Naive thymus-derived CD4-positive, alpha-beta T cell (primary cell): ENCODE measurements around the gene C4orf50. TPM values are rescaled to one million over a fixed set of nuclear protein-coding genes. Genes with fewer than 3 reads are reported as not detected.
A peak's percentile ranks its signal among the peaks of the same experiment; 100 is the strongest.

Source experiments
- ATAC-seq: fragments of 150-1000 bp; cut with Tn5 transposase; 2 replicates; pipeline ENCODE4 v1.10.0; 2021; ENCODE audit warnings: mild to moderate bottlenecking, moderate library complexity
- CTCF ChIA-PET: fragments of 350-600 bp; sonication (Branson Sonifier 250); formaldehyde crosslinking; loops from one replicate; lab custom pipeline; 2021; ENCODE audit warnings: antibody characterized with exemption; lab: Charles Lee
- POLR2A ChIA-PET: fragments of 350-600 bp; sonication (Branson Sonifier 250); formaldehyde crosslinking; loops from one replicate; lab custom pipeline; 2021; ENCODE audit warnings: antibody characterized with exemption, inconsistent platforms; lab: Charles Lee
- DNase-seq, 9 donors: peaks; one replicate each; pipeline versions ENCODE4 v3.0.0 to v3.0.0-alpha.2; 2020 to 2022; ENCODE audit warnings: mixed read lengths in 1 of 9
- H3K27ac ChIP-seq: one replicate; pipeline ENCODE4 v1.7.0; 2013; ENCODE audit warnings: mild to moderate bottlenecking, low read depth, low read length, moderate library complexity
- H3K27me3 ChIP-seq, 2 donors: one replicate each; pipeline ENCODE4 v1.7.0; 2013; ENCODE audit warnings: low read length in 2 of 2, mild to moderate bottlenecking in 2 of 2, moderate library complexity in 2 of 2; ENCODE audit not compliant: control insufficient read depth in 2 of 2, insufficient read depth in 2 of 2
- H3K36me3 ChIP-seq, 3 experiments: 1 replicate in 2 of 3; 2 replicates in 1 of 3; pipeline ENCODE4 v1.7.0; 2013; ENCODE audit warnings: low read length in 3 of 3, mild to moderate bottlenecking in 3 of 3, moderate library complexity in 1 of 3; ENCODE audit not compliant: insufficient read depth in 3 of 3, control insufficient read depth in 2 of 3
- H3K4me1 ChIP-seq, 2 donors: one replicate each; pipeline ENCODE4 v1.7.0; 2013; ENCODE audit warnings: low read length in 2 of 2, mild to moderate bottlenecking in 2 of 2, moderate library complexity in 1 of 2; ENCODE audit not compliant: control insufficient read depth in 2 of 2, insufficient read depth in 2 of 2
- H3K4me3 ChIP-seq: 2 replicates; pipeline ENCODE4 v1.7.0; 2013; ENCODE audit warnings: mild to moderate bottlenecking, low read length
- H3K9me3 ChIP-seq, 3 experiments: 1 replicate in 2 of 3; 2 replicates in 1 of 3; pipeline ENCODE4 v1.7.0; 2013; ENCODE audit warnings: low read length in 3 of 3; ENCODE audit not compliant: control insufficient read depth in 2 of 3
- H3K27ac Mint-ChIP-seq, 9 donors: one replicate each; pipeline ENCODE4 v1.8.0; 2020 to 2022; ENCODE audit warnings: mixed read lengths in 9 of 9, mild to moderate bottlenecking in 8 of 9, moderate library complexity in 5 of 9, inconsistent platforms in 2 of 9
- H3K27me3 Mint-ChIP-seq, 5 donors: one replicate each; pipeline ENCODE4 v1.8.0; 2021 to 2022; ENCODE audit warnings: mixed read lengths in 5 of 5, mild to moderate bottlenecking in 1 of 5
- H3K36me3 Mint-ChIP-seq, 5 donors: one replicate each; pipeline ENCODE4 v1.8.0; 2020 to 2022; ENCODE audit warnings: mixed read lengths in 5 of 5, mild to moderate bottlenecking in 3 of 5, inconsistent platforms in 1 of 5
- H3K4me1 Mint-ChIP-seq, 7 donors: one replicate each; pipeline ENCODE4 v1.8.0; 2020 to 2022; ENCODE audit warnings: mixed read lengths in 7 of 7, mild to moderate bottlenecking in 3 of 7, inconsistent platforms in 1 of 7
- H3K4me3 Mint-ChIP-seq, 10 donors: one replicate each; pipeline ENCODE4 v1.8.0; 2020 to 2022; ENCODE audit warnings: mild to moderate bottlenecking in 10 of 10, mixed read lengths in 10 of 10, moderate library complexity in 6 of 10, inconsistent platforms in 2 of 10
- H3K9me3 Mint-ChIP-seq, 11 donors: one replicate each; pipeline ENCODE4 v1.8.0; 2020 to 2022; ENCODE audit warnings: mixed read lengths in 11 of 11, mild to moderate bottlenecking in 4 of 11, inconsistent platforms in 1 of 11, moderate library complexity in 1 of 11
- intact Hi-C, 2 donors: fragments of 100-400 bp; cut with micrococcal nuclease; formaldehyde crosslinking; loops; one replicate each; pipeline ENCODE4 v1.15.1; 2023
- polyA plus RNA-seq, 2 donors: library from polyadenylated mRNA; unstranded; fragments of 300-500 nt; fragmentation: Illumina TruSeq; gene quantifications; one replicate each; pipeline ENCODE4 v1.2.3, GENCODE V29; 2021
- total RNA-seq, 6 experiments: library from RNA in 5 of 6; stranded (reverse) in 5 of 6; gene quantifications; 1 replicate in 5 of 6; 2 replicates in 1 of 6; pipeline ENCODE4 v1.2.3 and lab custom pipeline; 2021 to 2026

Gene C4orf50
- total and polyA plus RNA-seq, 7 experiments from 2014 or later: 0.08 to 0.87 (median 0.54) TPM; not detected in 4

- H3K4me3 Mint-ChIP-seq: no peak overlapping the region
- H3K36me3 ChIP-seq: no peaks in the 10 kb centered on the region
- no peak for ATAC-seq
- peaks cover 0 to 3% (median 0%) of the 10 kb centered on the region in 11 donors for H3K9me3 Mint-ChIP-seq
- H3K27me3 ChIP-seq: no peaks in the 10 kb centered on the region
- POLR2A ChIA-PET: no interaction called here
- H3K27ac Mint-ChIP-seq: no peak overlapping the region
- intact Hi-C loops: no loop called here
- H3K27me3 Mint-ChIP-seq: peaks cover 0 to 16% (median 4%) of the 10 kb centered on the region in 5 donors
- DNase-seq: no peak
- no peaks in the 10 kb centered on the region for H3K36me3 Mint-ChIP-seq
- CTCF ChIA-PET: no interaction called here
- peaks cover 0 to 2% (median 0%) of the 10 kb centered on the region in 7 donors for H3K4me1 Mint-ChIP-seq
- H3K4me1 ChIP-seq: no peaks in the 10 kb centered on the region
- H3K27ac ChIP-seq: no peak overlapping the region
- H3K9me3 ChIP-seq: no peaks in the 10 kb centered on the region
- H3K4me3 ChIP-seq: no peak overlapping the region
Observed at GRCh38 chr4:6030679-6031078, 12.4 kb upstream of the C4orf50 start.

GRCh38 chr4:6029254-6029653 lies 11.0 kb upstream of the C4orf50 start:
- Mint-ChIP-seq H3K4me3 (no peak overlapping the region), H3K9me3 (peaks cover 0 to 3% (median 0%) of the 10 kb centered on the region in 11 donors), H3K4me1 (peaks cover 0 to 2% (median 0%) of the 10 kb centered on the region in 7 donors), H3K36me3 (no peaks in the 10 kb centered on the region), H3K27ac (peak overlapping the region in 1 of 9 donors; percentile 36), H3K27me3 (peaks cover 0 to 20% (median 4%) of the 10 kb centered on the region in 5 donors)
- POLR2A ChIA-PET: no interaction called here
- no peak overlapping the region for H3K27ac ChIP-seq
- CTCF ChIA-PET: no interaction called here
- no peak for DNase-seq
- intact Hi-C loops: no loop called here
- no peaks in the 10 kb centered on the region for H3K36me3 ChIP-seq
- H3K9me3 ChIP-seq: no peaks in the 10 kb centered on the region
- H3K4me1 ChIP-seq: no peaks in the 10 kb centered on the region
- ATAC-seq: no peak
- no peaks in the 10 kb centered on the region for H3K27me3 ChIP-seq
- H3K4me3 ChIP-seq: no peak overlapping the region

DNA sequence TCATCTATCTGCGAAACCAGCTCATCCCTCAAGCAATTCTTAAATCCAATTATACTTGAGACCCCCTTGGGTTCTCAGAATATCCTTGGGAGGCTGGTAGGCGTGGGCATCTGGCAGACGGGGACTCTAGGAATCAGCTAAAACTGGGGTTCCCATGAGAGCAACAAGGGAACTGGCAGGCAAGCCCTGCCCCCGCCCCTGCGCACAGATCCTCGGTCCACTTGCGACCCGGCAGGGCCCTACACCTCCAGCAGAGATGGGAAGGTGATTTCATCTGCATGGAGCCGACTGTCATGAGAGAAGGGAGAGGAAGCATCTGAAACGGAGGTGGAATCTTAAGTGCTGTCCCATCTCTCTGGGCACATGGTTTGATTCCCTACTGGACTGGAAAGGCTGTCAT lies 9.9 kb upstream of the C4orf50 start:
- no peak for ATAC-seq
- peaks cover 0 to 26% (median 4%) of the 10 kb centered on the region in 5 donors for H3K27me3 Mint-ChIP-seq
- Histone ChIP-seq H3K36me3 (no peaks in the 10 kb centered on the region), H3K9me3 (no peaks in the 10 kb centered on the region), H3K27me3 (no peaks in the 10 kb centered on the region), H3K4me1 (no peaks in the 10 kb centered on the region), H3K4me3 (no peak overlapping the region), H3K27ac (no peak overlapping the region)
- H3K27ac Mint-ChIP-seq: no peak overlapping the region
- ChIA-PET POLR2A (no interaction called here), CTCF (no interaction called here)
- H3K36me3 Mint-ChIP-seq: no peaks in the 10 kb centered on the region
- DNase-seq: no peak
- peaks cover 0 to 2% (median 0%) of the 10 kb centered on the region in 7 donors for H3K4me1 Mint-ChIP-seq
- peaks cover 0 to 3% (median 0%) of the 10 kb centered on the region in 11 donors for H3K9me3 Mint-ChIP-seq
- intact Hi-C loops: no loop called here
- H3K4me3 Mint-ChIP-seq: peak overlapping the region in 1 of 10 donors; percentile 9

- intact Hi-C loops: no loop called here
- DNase-seq (no peak), ATAC-seq (no peak)
- peaks cover 0 to 25% (median 4%) of the 10 kb centered on the region in 5 donors for H3K27me3 Mint-ChIP-seq
- no peak overlapping the region for H3K4me3 ChIP-seq
- no peaks in the 10 kb centered on the region for H3K27me3 ChIP-seq
- H3K27ac ChIP-seq: no peak overlapping the region
- ChIA-PET POLR2A (no interaction called here), CTCF (no interaction called here)
- H3K9me3 ChIP-seq: no peaks in the 10 kb centered on the region
- no peak overlapping the region for H3K27ac Mint-ChIP-seq
- H3K4me1 Mint-ChIP-seq: no peaks in the 10 kb centered on the region
- no peaks in the 10 kb centered on the region for H3K4me1 ChIP-seq
- H3K4me3 Mint-ChIP-seq: no peak overlapping the region
- no peaks in the 10 kb centered on the region for H3K36me3 ChIP-seq
- peaks cover 0 to 2% (median 0%) of the 10 kb centered on the region in 11 donors for H3K9me3 Mint-ChIP-seq
- H3K36me3 Mint-ChIP-seq: no peaks in the 10 kb centered on the region
Observed at GRCh38 chr4:6027392-6027791, 9.2 kb upstream of the C4orf50 start.

GRCh38 chr4:6024313-6024960 lies 6.2 kb upstream of the C4orf50 start:
- intact Hi-C loops: no loop called here
- DNase-seq: no peak
- POLR2A ChIA-PET: no interaction called here
- Mint-ChIP-seq H3K36me3 (no peaks in the 10 kb centered on the region), H3K4me3 (no peak overlapping the region), H3K9me3 (peaks cover 0 to 3% (median 0%) of the 10 kb centered on the region in 11 donors), H3K27me3 (peaks cover 0 to 26% (median 4%) of the 10 kb centered on the region in 5 donors), H3K4me1 (no peaks in the 10 kb centered on the region), H3K27ac (no peak overlapping the region)
- H3K9me3 ChIP-seq: no peaks in the 10 kb centered on the region
- no peaks in the 10 kb centered on the region for H3K4me1 ChIP-seq
- H3K4me3 ChIP-seq: no peak overlapping the region
- CTCF ChIA-PET: no interaction called here
- H3K27me3 ChIP-seq: no peaks in the 10 kb centered on the region
- no peak overlapping the region for H3K27ac ChIP-seq
- H3K36me3 ChIP-seq: no peaks in the 10 kb centered on the region
- no peak for ATAC-seq

GRCh38 chr4:6023731-6024130 lies 5.5 kb upstream of the C4orf50 start:
- H3K27ac Mint-ChIP-seq: peak overlapping the region in 1 of 9 donors; percentile 32
- no peaks in the 10 kb centered on the region for H3K4me1 ChIP-seq
- peaks cover 0 to 3% (median 0%) of the 10 kb centered on the region in 11 donors for H3K9me3 Mint-ChIP-seq
- POLR2A ChIA-PET: no interaction called here
- H3K4me3 ChIP-seq: no peak overlapping the region
- CTCF ChIA-PET: no interaction called here
- ATAC-seq (no peak), DNase-seq (no peak)
- no peaks in the 10 kb centered on the region for H3K27me3 ChIP-seq
- no peaks in the 10 kb centered on the region for H3K36me3 ChIP-seq
- peaks cover 0 to 4% (median 0%) of the 10 kb centered on the region in 7 donors for H3K4me1 Mint-ChIP-seq
- H3K4me3 Mint-ChIP-seq: no peak overlapping the region
- H3K36me3 Mint-ChIP-seq: no peaks in the 10 kb centered on the region
- no peak overlapping the region for H3K27ac ChIP-seq
- no peaks in the 10 kb centered on the region for H3K9me3 ChIP-seq
- H3K27me3 Mint-ChIP-seq: peaks cover 0 to 26% (median 5%) of the 10 kb centered on the region in 5 donors
- intact Hi-C loops: no loop called here
